ENCODE data around the gene MORN1. TPM values are rescaled to one million over a fixed set of nuclear protein-coding genes. Genes with fewer than 3 reads are reported as not detected.

Gene MORN1
- total RNA-seq, 2 experiments from 2014 or later, result 5.3 to 6.5 TPM

DNA sequence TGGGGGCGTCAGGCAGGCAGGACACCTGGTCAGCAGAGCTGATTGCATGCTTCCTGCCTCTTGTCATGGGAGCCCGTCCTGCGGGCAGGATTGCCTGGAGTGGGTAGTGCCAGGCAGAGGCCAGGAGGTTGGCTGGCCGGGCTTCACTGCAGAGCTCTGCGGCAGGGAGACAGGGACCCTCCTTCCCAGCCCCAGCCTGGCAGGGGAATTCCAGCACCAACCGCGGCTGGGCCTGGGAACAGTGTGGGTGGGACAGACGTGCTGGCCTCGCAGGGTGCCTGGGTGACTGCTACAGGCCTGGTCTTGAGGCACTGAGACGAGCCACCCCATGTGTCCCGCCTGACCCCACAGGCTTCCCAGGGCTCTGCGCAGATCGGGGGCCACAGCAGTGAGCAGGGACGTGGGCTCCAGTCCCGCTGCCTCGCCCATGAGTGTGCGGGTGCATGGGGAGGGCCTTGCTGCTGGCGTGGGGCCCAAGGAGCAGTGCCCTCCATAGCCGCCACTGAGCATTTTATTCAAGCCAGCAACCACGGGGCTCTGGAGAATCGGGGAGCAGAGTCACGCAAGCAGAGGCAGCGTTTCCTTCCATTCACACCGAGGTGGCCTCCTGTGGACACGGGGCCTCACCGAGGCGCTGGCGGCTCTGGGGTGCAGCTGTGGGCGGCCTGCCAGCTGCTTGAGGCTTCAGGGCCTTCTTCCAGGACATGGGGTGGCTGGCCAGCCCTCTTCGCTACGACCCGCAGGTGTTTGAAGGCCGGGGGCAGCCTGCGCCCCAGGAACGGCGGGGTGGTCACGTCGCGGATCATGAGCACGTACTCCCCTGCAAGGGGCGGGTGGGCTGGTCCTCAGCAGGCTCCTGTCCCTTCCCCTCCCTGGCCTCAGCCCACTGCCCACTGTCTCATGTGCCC, 70.3 kb downstream of the MORN1 start:
- Histone ChIP-seq H3K36me3 (ENCODE audit: insufficient read depth, low read length) (no peaks in the 10 kb centered on the region), H3K9me3 (ENCODE audit: control insufficient read depth in 1 of 2, insufficient read depth in 1 of 2, low read length in 2 of 2) (no peaks in the 10 kb centered on the region), H3K4me3 (ENCODE audit: low read length) (no peak overlapping the region), H3K27ac (ENCODE audit: low read depth in 1 of 2, low read length in 2 of 2) (no peak overlapping the region), H3K27me3 (ENCODE audit: control insufficient read depth in 1 of 2, insufficient read depth in 2 of 2, low read length in 2 of 2) (no peaks in the 10 kb centered on the region), H3K4me1 (ENCODE audit: insufficient read depth, low read length) (peaks cover 25% of the 10 kb centered on the region)
- ATAC-seq (ENCODE audit: poor library complexity), result no peak
- TF ChIP-seq, protein P1, sequence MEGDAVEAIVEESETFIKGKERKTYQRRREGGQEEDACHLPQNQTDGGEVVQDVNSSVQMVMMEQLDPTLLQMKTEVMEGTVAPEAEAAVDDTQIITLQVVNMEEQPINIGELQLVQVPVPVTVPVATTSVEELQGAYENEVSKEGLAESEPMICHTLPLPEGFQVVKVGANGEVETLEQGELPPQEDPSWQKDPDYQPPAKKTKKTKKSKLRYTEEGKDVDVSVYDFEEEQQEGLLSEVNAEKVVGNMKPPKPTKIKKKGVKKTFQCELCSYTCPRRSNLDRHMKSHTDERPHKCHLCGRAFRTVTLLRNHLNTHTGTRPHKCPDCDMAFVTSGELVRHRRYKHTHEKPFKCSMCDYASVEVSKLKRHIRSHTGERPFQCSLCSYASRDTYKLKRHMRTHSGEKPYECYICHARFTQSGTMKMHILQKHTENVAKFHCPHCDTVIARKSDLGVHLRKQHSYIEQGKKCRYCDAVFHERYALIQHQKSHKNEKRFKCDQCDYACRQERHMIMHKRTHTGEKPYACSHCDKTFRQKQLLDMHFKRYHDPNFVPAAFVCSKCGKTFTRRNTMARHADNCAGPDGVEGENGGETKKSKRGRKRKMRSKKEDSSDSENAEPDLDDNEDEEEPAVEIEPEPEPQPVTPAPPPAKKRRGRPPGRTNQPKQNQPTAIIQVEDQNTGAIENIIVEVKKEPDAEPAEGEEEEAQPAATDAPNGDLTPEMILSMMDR (IDR thresholded peaks at IDR 0.05), result no peak
- CTCF ChIA-PET, result no interaction called here
- Mint-ChIP-seq H3K36me3 (ENCODE audit: low read depth) (no peaks in the 10 kb centered on the region), H3K4me3 (no peak overlapping the region), H3K27ac (no peak overlapping the region), H3K4me1 (ENCODE audit: low read depth) (peaks cover 4% of the 10 kb centered on the region), H3K27me3 (no peaks in the 10 kb centered on the region), H3K9me3 (no peaks in the 10 kb centered on the region)
- intact Hi-C loops (cut with DNase I, micrococcal nuclease), result no loop called here
- POLR2A ChIA-PET, result interaction anchor here (1.6 kb wide), 1 partner anchor 20 kb away, joined by 4 read pairs; no protein-coding TSS in a partner anchor
- DNase-seq, result no peak

DNA sequence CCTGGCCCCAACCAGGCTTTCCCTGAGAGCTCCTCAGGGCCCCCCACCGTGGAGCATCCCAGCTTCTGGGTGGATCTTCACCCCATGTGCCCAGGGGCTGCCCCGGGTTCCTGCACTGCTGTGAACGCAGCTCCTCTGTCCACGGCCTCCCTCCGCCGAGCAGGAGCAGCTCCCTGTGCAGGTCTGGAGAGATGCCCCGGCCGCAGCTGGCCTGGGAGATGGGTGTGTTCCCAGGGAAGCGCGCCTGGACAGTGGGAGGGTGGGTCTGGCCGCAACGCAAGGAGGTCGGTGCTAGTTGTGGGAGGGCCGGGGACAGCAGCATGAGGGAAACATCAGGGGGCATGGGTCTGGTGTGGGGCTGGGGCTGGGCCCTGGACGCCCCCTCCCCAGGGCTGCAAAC, 71.3 kb downstream of the MORN1 start:
- TF ChIP-seq, protein P1 (IDR thresholded peaks at IDR 0.05), result no peak
- no peaks in the 10 kb centered on the region for H3K9me3 ChIP-seq (ENCODE audit: control insufficient read depth in 1 of 2, insufficient read depth in 1 of 2, low read length in 2 of 2)
- intact Hi-C loops (cut with DNase I, micrococcal nuclease), result no loop called here
- H3K4me1 ChIP-seq (ENCODE audit: insufficient read depth, low read length), result peaks cover 34% of the 10 kb centered on the region
- no peak overlapping the region for H3K27ac Mint-ChIP-seq
- CTCF ChIA-PET, result no interaction called here
- no peaks in the 10 kb centered on the region for H3K27me3 ChIP-seq (ENCODE audit: control insufficient read depth in 1 of 2, insufficient read depth in 2 of 2, low read length in 2 of 2)
- DNase-seq (no peak), ATAC-seq (ENCODE audit: poor library complexity) (no peak)
- H3K4me1 Mint-ChIP-seq (ENCODE audit: low read depth), result peaks cover 8% of the 10 kb centered on the region
- no peak overlapping the region for H3K27ac ChIP-seq (ENCODE audit: low read depth in 1 of 2, low read length in 2 of 2)
- H3K36me3 ChIP-seq (ENCODE audit: insufficient read depth, low read length), result no peaks in the 10 kb centered on the region
- H3K9me3 Mint-ChIP-seq, result no peaks in the 10 kb centered on the region
- no peaks in the 10 kb centered on the region for H3K27me3 Mint-ChIP-seq
- POLR2A ChIA-PET, result interaction anchor here (1.6 kb wide), 1 partner anchor 19 kb away, joined by 4 read pairs; no protein-coding TSS in a partner anchor
- H3K36me3 Mint-ChIP-seq (ENCODE audit: low read depth), result no peaks in the 10 kb centered on the region
- H3K4me3 ChIP-seq (ENCODE audit: low read length), result no peak overlapping the region
- H3K4me3 Mint-ChIP-seq, result no peak overlapping the region

- Mint-ChIP-seq H3K4me1 (ENCODE audit: low read depth) (peaks cover 8% of the 10 kb centered on the region), H3K9me3 (no peaks in the 10 kb centered on the region), H3K4me3 (no peak overlapping the region), H3K27me3 (no peaks in the 10 kb centered on the region), H3K36me3 (ENCODE audit: low read depth) (no peaks in the 10 kb centered on the region), H3K27ac (no peak overlapping the region)
- TF ChIP-seq, protein P1 (IDR thresholded peaks at IDR 0.05), result no peak
- H3K4me1 ChIP-seq (ENCODE audit: insufficient read depth, low read length), result peaks cover 36% of the 10 kb centered on the region
- no peaks in the 10 kb centered on the region for H3K27me3 ChIP-seq (ENCODE audit: control insufficient read depth in 1 of 2, insufficient read depth in 2 of 2, low read length in 2 of 2)
- no peaks in the 10 kb centered on the region for H3K9me3 ChIP-seq (ENCODE audit: control insufficient read depth in 1 of 2, insufficient read depth in 1 of 2, low read length in 2 of 2)
- intact Hi-C loops (cut with DNase I, micrococcal nuclease), result loop anchor here (5.0 to 10.0 kb wide), 2 partner anchors 63 to 66 kb away; no protein-coding TSS in a partner anchor
- DNase-seq, result no peak
- H3K4me3 ChIP-seq (ENCODE audit: low read length), result no peak overlapping the region
- no peaks in the 10 kb centered on the region for H3K36me3 ChIP-seq (ENCODE audit: insufficient read depth, low read length)
- ChIA-PET POLR2A (no interaction called here), CTCF (interaction anchor here (0.7 kb wide), 1 partner anchor 124 kb away, joined by 3 read pairs; no protein-coding TSS in a partner anchor)
- H3K27ac ChIP-seq (ENCODE audit: low read depth in 1 of 2, low read length in 2 of 2), result no peak overlapping the region
- ATAC-seq (ENCODE audit: poor library complexity), result no peak
Measured at GRCh38 chr1:2319291-2319690, 72.1 kb downstream of the MORN1 start.

All from CD4-positive, alpha-beta T cell (primary cell).